PC-3 (cell line): ENCODE measurements around the gene PRKACB.
"Not testable (repeated sequence)": the region's sequence is repeated elsewhere in the genome, so short reads cannot be mapped to it uniquely, and the experiment has no call there.

Experiments
- CTCF ChIP-seq: fragments of 300-600 bp; sonication (generic); conservative IDR thresholded peaks from 2 replicates; pipeline ENCODE4 v1.5.1; 2017; ENCODE audit warnings: antibody characterized with exemption, low read depth, mild to moderate bottlenecking, low read length
- EZH2 ChIP-seq: fragments of 300-600 bp; sonication (generic); IDR thresholded peaks from one replicate; pipeline ENCODE4 v1.6.1; 2017; ENCODE audit warnings: antibody characterized with exemption, mild to moderate bottlenecking, low read length; ENCODE audit not compliant: unreplicated experiment
- EZH2phosphoT487 ChIP-seq: fragments of 300-600 bp; sonication (generic); IDR thresholded peaks from 2 replicates; pipeline ENCODE4 v1.6.1; 2018; ENCODE audit warnings: mild to moderate bottlenecking, antibody characterized with exemption, low read length, borderline replicate concordance

GRCh38 chr1:84107538-84107937, 36.5 kb upstream of the PRKACB start:
- not testable (repeated sequence) for TF ChIP-seq EZH2phosphoT487, CTCF, EZH2
